Kidney (tissue), 14 donors: ENCODE measurements around the gene IFIT2. TPM values are rescaled to one million over a fixed set of nuclear protein-coding genes. Genes with fewer than 3 reads are reported as not detected.

ENCODE experiments used
- DNase-seq, 5 donors: peaks; one replicate each; pipeline ENCODE4 v3.0.0-alpha.2; 2013 to 2020
- FAIRE-seq: peaks from 2 replicates; lab custom pipeline; 2012; peaks lifted over from hg19 to GRCh38; lab: Jason Lieb, UNC
- H3K27ac ChIP-seq, 2 donors: one replicate each; pipeline ENCODE4 v1.7.0; 2013; ENCODE audit warnings: low read depth in 2 of 2, low read length in 2 of 2, inconsistent platforms in 1 of 2
- H3K27me3 ChIP-seq: one replicate; pipeline ENCODE4 v1.7.1; 2013; ENCODE audit warnings: low read length, inconsistent platforms; ENCODE audit not compliant: control insufficient read depth, insufficient read depth
- H3K36me3 ChIP-seq, 3 donors: one replicate each; pipeline versions ENCODE4 v1.7.0 to v1.7.1; 2013; ENCODE audit warnings: low read length in 3 of 3, control low read depth in 1 of 3, inconsistent platforms in 1 of 3; ENCODE audit not compliant: insufficient read depth in 3 of 3, control insufficient read depth in 2 of 3
- H3K4me1 ChIP-seq, 3 donors: one replicate each; pipeline versions ENCODE4 v1.7.0 to v1.7.1; 2013; ENCODE audit warnings: low read length in 3 of 3, inconsistent platforms in 1 of 3, low read depth in 1 of 3; ENCODE audit not compliant: control insufficient read depth in 2 of 3, insufficient read depth in 2 of 3
- H3K4me3 ChIP-seq, 3 donors: one replicate each; pipeline versions ENCODE4 v1.7.0 to v1.8.1; 2013; ENCODE audit warnings: low read length in 3 of 3, control low read depth in 1 of 3, inconsistent platforms in 1 of 3
- H3K9ac ChIP-seq, 3 donors: one replicate each; pipeline versions ENCODE4 v1.7.0 to v1.7.1; 2013; ENCODE audit warnings: low read length in 3 of 3, control low read depth in 1 of 3, inconsistent platforms in 1 of 3
- H3K9me3 ChIP-seq, 3 donors: one replicate each; pipeline versions ENCODE4 v1.7.0 to v1.7.1; 2013; ENCODE audit warnings: low read length in 3 of 3, control low read depth in 1 of 3, inconsistent platforms in 1 of 3; ENCODE audit not compliant: control insufficient read depth in 2 of 3, insufficient read depth in 1 of 3
- CTCF ChIP-seq: IDR thresholded peaks from 3 replicates; pipeline ENCODE4 v1.5.1; 2012; ENCODE audit warnings: mild to moderate bottlenecking, moderate library complexity, borderline replicate concordance; ENCODE audit not compliant: insufficient read depth; ENCODE audit errors: extremely low read depth
- intact Hi-C: fragments of 100-400 bp; cut with DNase I; formaldehyde crosslinking; loops from one replicate; pipeline ENCODE4 v1.11.1; 2022
- polyA plus RNA-seq: library from polyadenylated mRNA; stranded (reverse); fragments of 350-450 nt; fragmentation: Illumina TruSeq; extraction: RNeasy Lipid Tissue Mini Kit (QIAGEN cat#74804); gene quantifications from one replicate; pipeline ENCODE4 v1.2.3, GENCODE V29; 2014; ENCODE audit warnings: low read depth, low replicate concordance; ENCODE audit not compliant: insufficient read depth
- total RNA-seq: library from RNA; stranded (reverse); fragmentation: NEBNext Ultra II Directional; extraction: Animal tissue kit (Norgen Biotek cat#: 25700); gene quantifications from one replicate; pipeline ENCODE4 v1.2.1, GENCODE V29; 2021
- donor health status: control.
- donor health status: control.
- donor health status: control.
- donor health status: control.
- donor health status: control.
- donor health status: DM: yes; HTN: yes; CAD: no.
- donor health status: Normal renal cell carcinoma (clear cell type).

Gene IFIT2
- total and polyA plus RNA-seq, 2 donors from 2014 or later, result 6.9 to 12.2 TPM

DNA sequence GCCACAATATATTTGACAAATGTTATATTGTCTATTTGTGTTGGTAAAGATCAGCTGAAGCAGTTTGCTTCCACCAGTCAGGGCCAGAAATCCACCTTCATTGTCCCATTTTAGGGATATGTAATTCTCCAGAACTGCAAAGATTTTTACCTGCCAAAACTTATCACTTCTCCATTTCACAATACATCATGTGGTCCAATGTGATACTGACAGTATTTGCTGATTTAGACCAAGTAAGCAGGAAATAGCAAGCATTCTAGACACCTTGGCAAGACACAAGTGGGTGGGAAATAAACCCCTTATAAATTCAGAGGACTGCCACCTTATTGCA lies 31.7 kb upstream of the IFIT2 start:
- no peak for TF ChIP-seq CTCF
- FAIRE-seq, result no peak
- H3K4me3 ChIP-seq, result no peak overlapping the region

DNA sequence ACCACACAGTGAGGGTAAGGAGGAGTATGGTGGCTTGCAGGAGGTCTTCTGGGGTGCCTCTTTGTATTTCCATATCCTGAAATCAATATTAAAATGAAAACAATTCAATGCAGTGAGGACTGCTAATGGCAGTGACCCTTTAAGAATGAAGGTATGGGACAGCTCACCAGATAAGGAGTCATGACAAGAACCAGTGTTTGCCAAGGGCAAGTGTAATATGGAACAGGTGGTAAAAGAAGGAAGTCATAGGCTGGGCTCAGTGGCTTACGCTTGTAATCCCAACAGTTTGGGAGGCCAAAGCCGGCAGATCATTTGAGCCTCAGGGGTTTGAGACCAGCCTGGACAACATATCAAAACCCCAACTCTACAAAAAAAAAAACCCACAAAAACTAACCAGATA lies 30.3 kb upstream of the IFIT2 start:
- TF ChIP-seq CTCF, result no peak
- DNase-seq, result no peak
- Histone ChIP-seq H3K9ac (no peak overlapping the region), H3K36me3 (no peaks in the 10 kb centered on the region), H3K27me3 (no peaks in the 10 kb centered on the region), H3K9me3 (no peaks in the 10 kb centered on the region), H3K27ac (no peak overlapping the region), H3K4me3 (no peak overlapping the region), H3K4me1 (peaks cover 0 to 6% (median 5%) of the 10 kb centered on the region in 3 donors)
- no peak for FAIRE-seq
- intact Hi-C loops, result no loop called here

More for the DNA sequence above, 31.7 kb upstream of the IFIT2 start:
- no peaks in the 10 kb centered on the region for H3K9me3 ChIP-seq
- no peak for DNase-seq
- no peaks in the 10 kb centered on the region for H3K27me3 ChIP-seq
- no peaks in the 10 kb centered on the region for H3K36me3 ChIP-seq
- H3K4me1 ChIP-seq, result peaks cover 0 to 5% (median 5%) of the 10 kb centered on the region in 3 donors
- peak overlapping the region; percentile 73 to 89 for H3K27ac ChIP-seq
- H3K9ac ChIP-seq, result no peak overlapping the region
- intact Hi-C loops, result no loop called here

- intact Hi-C loops, result no loop called here
- no peaks in the 10 kb centered on the region for H3K36me3 ChIP-seq
- H3K27me3 ChIP-seq, result no peaks in the 10 kb centered on the region
- H3K9ac ChIP-seq, result no peak overlapping the region
- H3K27ac ChIP-seq, result no peak overlapping the region
- H3K4me3 ChIP-seq, result no peak overlapping the region
- no peak for DNase-seq
- peaks cover 0 to 13% (median 12%) of the 10 kb centered on the region in 3 donors for H3K4me1 ChIP-seq
- TF ChIP-seq CTCF, result no peak
- no peaks in the 10 kb centered on the region for H3K9me3 ChIP-seq
- no peak for FAIRE-seq
Measured at GRCh38 chr10:89273680-89274079, 28.2 kb upstream of the IFIT2 start.

DNA sequence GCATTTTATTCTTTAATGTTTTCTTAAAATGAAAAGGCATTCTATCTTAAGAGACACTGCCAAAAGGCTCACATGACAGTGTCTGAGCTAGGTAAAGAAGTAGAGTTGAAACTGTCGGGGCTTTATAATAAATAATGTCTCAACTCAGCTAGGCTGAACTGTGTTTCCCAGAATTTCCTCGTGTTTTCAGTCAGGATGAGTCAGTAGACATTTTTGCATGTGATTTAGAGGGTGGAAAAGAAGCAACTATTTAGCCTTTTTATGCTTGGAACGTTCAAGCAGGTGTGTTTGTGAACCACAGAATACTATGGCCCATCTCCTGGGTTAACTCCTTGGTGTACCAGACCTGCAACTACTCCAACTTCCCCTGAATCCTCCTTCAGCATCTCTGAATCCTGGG lies 26.9 kb upstream of the IFIT2 start:
- Histone ChIP-seq H3K27me3 (no peaks in the 10 kb centered on the region), H3K4me1 (peaks cover 0 to 15% (median 8%) of the 10 kb centered on the region in 3 donors), H3K4me3 (no peak overlapping the region), H3K27ac (peak overlapping the region in 1 of 2 donors; percentile 59), H3K9ac (no peak overlapping the region), H3K9me3 (no peaks in the 10 kb centered on the region), H3K36me3 (no peaks in the 10 kb centered on the region)
- no peak for FAIRE-seq
- intact Hi-C loops, result no loop called here
- no peak for TF ChIP-seq CTCF
- no peak for DNase-seq
